SK-N-SH treated with all-trans-retinoic acid at 6 μM for 48 hours (cell line): ENCODE results near the gene NXF1.

Experiments
- ATAC-seq: fragments of 200-7000 bp; cut with Tn5 transposase; 3 replicates; pipeline ENCODE4 v1.9.1; 2020; ENCODE audit warnings: mild to moderate bottlenecking, moderate library complexity
- ARNTL ChIP-seq: fragments of 450-650 bp; formaldehyde crosslinking; IDR thresholded peaks from 2 replicates; pipeline ENCODE4 v1.5.0; 2020; ENCODE audit warnings: low read depth, mild to moderate bottlenecking, moderate library complexity, borderline replicate concordance
- BACH2 ChIP-seq: fragments of 250-450 bp; sonication (Bioruptor Pico); IDR thresholded peaks from 2 replicates; pipeline ENCODE4 v1.9.0; 2021; ENCODE audit warnings: mild to moderate bottlenecking, borderline replicate concordance
- CREB5 ChIP-seq: fragments of 250-450 bp; sonication (Bioruptor Pico); IDR thresholded peaks from 2 replicates; pipeline ENCODE4 v1.5.1; 2020; ENCODE audit warnings: low read depth, mild to moderate bottlenecking, moderate library complexity
- CSRNP3 ChIP-seq: fragments of 250-450 bp; sonication (Bioruptor Pico); IDR thresholded peaks from 2 replicates; pipeline ENCODE4 v1.5.1; 2021; ENCODE audit warnings: mild to moderate bottlenecking, moderate library complexity
- ESRRG ChIP-seq: fragments of 250-450 bp; sonication (Bioruptor Pico); IDR thresholded peaks from 2 replicates; pipeline ENCODE4 v1.6.1; 2021; ENCODE audit warnings: mild to moderate bottlenecking
- GLIS3 ChIP-seq: fragments of 250-450 bp; sonication (Bioruptor Pico); IDR thresholded peaks from 2 replicates; pipeline ENCODE4 v1.5.0; 2020; ENCODE audit warnings: mild to moderate bottlenecking, moderate library complexity
- ISL1 ChIP-seq: fragments of 250-450 bp; sonication (Bioruptor Pico); IDR thresholded peaks from 2 replicates; pipeline ENCODE4 v2.1.2; 2022; ENCODE audit warnings: mild to moderate bottlenecking, moderate library complexity
- OSR1 ChIP-seq: fragments of 250-450 bp; sonication (Bioruptor Pico); IDR thresholded peaks from 2 replicates; pipeline ENCODE4 v1.8.0; 2022; ENCODE audit warnings: moderate library complexity, mild to moderate bottlenecking, inconsistent platforms
- PATZ1 ChIP-seq: fragments of 250-450 bp; sonication (Bioruptor Pico); IDR thresholded peaks from 2 replicates; pipeline ENCODE4 v1.8.0; 2020; ENCODE audit warnings: mild to moderate bottlenecking, moderate library complexity, borderline replicate concordance
- PPARA ChIP-seq: fragments of 250-450 bp; sonication (Bioruptor Pico); IDR thresholded peaks from 2 replicates; pipeline ENCODE4 v1.5.0; 2020; ENCODE audit warnings: mild to moderate bottlenecking, borderline replicate concordance
- RARB ChIP-seq: fragments of 250-450 bp; sonication (Bioruptor Pico); IDR thresholded peaks from 2 replicates; pipeline ENCODE4 v1.8.0; 2021; ENCODE audit warnings: mild to moderate bottlenecking, moderate library complexity
- SNAI2 ChIP-seq: fragments of 250-450 bp; sonication (Bioruptor Pico); IDR thresholded peaks from 2 replicates; pipeline ENCODE4 v1.5.0; 2020; ENCODE audit warnings: mild to moderate bottlenecking, moderate library complexity
- TCF4 ChIP-seq: fragments of 250-450 bp; sonication (Bioruptor Pico); IDR thresholded peaks from 2 replicates; pipeline ENCODE4 v1.8.0; 2021; ENCODE audit warnings: mild to moderate bottlenecking, moderate library complexity, borderline replicate concordance
- TOX ChIP-seq: fragments of 250-450 bp; sonication (Bioruptor Pico); IDR thresholded peaks from 2 replicates; pipeline ENCODE4 v1.8.0; 2021; ENCODE audit warnings: mild to moderate bottlenecking, moderate library complexity, borderline replicate concordance
- ZC3H10 ChIP-seq: fragments of 250-450 bp; sonication (Bioruptor Pico); IDR thresholded peaks from 2 replicates; pipeline ENCODE4 v1.5.1; 2021; ENCODE audit warnings: mild to moderate bottlenecking, moderate library complexity
- ZFP3 ChIP-seq: fragments of 250-450 bp; sonication (Bioruptor Pico); IDR thresholded peaks from 2 replicates; pipeline ENCODE4 v1.5.0; 2020; ENCODE audit warnings: mild to moderate bottlenecking, moderate library complexity
- ZFP30 ChIP-seq: fragments of 450-650 bp; formaldehyde crosslinking; IDR thresholded peaks from 2 replicates; pipeline ENCODE4 v1.5.0; 2022; ENCODE audit warnings: mild to moderate bottlenecking, moderate library complexity
- ZNF565 ChIP-seq: fragments of 450-650 bp; formaldehyde crosslinking; conservative IDR thresholded peaks from 2 replicates; pipeline ENCODE4 v1.5.0; 2020; ENCODE audit warnings: low read depth, mild to moderate bottlenecking, moderate library complexity
- ZNF70 ChIP-seq: fragments of 450-650 bp; formaldehyde crosslinking; IDR thresholded peaks from 2 replicates; pipeline ENCODE4 v1.5.0; 2020; ENCODE audit warnings: mild to moderate bottlenecking, moderate library complexity
- ZNF8 ChIP-seq: fragments of 450-650 bp; formaldehyde crosslinking; IDR thresholded peaks from 2 replicates; pipeline ENCODE4 v1.5.0; 2020; ENCODE audit warnings: mild to moderate bottlenecking, moderate library complexity
- TF ChIP-seq, protein P1 (sequence below): fragments of 250-450 bp; sonication (Bioruptor Pico); IDR thresholded peaks from 2 replicates; pipeline ENCODE4 v1.5.0; 2020; ENCODE audit warnings: mild to moderate bottlenecking, moderate library complexity

NXF1 gene

GRCh38 chr11:62839050-62839945, 34.1 kb upstream of the NXF1 start, which contains the start of gene WDR74:
Gene WDR74 (minus strand): TSS chr11:62839590. CDS start chr11:62839570, 20 bp downstream.
- ATAC-seq: peak; percentile 63
- no peak for TF ChIP-seq PPARA (CRISPR knock-in tag)
- 0 out of 2 replicates have a peak, but pooled peaks have one; percentile 9 for TF ChIP-seq RARB (CRISPR knock-in tag)
- TF ChIP-seq ISL1 (CRISPR knock-in tag): no peak
- no peak for TF ChIP-seq TOX
- peak; percentile 77 for TF ChIP-seq TCF4 (CRISPR knock-in tag)
- TF ChIP-seq ZFP30 (CRISPR knock-in tag): peak; percentile 10; the same call in 1 of the 2 replicates
- no peak for TF ChIP-seq ESRRG (CRISPR knock-in tag)
- TF ChIP-seq CSRNP3: peak; percentile 7; the same call in 1 of the 2 replicates

DNA sequence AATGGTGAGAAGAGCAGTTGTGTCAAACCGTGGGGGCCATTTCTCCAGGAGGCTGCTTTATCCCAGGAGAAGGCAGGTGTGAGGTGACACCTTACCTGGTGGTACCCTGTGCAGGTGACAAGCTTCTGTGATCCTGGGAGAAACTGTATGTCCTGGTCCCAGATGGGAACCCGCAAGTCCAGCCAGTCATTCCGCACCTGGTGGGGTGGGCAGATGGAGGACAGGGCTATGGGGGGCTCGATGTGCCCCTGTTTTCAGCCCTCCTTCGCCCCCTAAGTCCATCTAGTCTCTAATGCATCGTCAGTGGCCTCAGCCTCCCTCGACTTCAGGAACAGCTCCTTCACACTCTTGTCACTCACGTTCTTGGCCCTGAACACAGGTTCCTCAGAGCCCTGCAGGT, 30.1 kb upstream of the NXF1 start:
- ATAC-seq: no peak
- TF ChIP-seq, protein P1, sequence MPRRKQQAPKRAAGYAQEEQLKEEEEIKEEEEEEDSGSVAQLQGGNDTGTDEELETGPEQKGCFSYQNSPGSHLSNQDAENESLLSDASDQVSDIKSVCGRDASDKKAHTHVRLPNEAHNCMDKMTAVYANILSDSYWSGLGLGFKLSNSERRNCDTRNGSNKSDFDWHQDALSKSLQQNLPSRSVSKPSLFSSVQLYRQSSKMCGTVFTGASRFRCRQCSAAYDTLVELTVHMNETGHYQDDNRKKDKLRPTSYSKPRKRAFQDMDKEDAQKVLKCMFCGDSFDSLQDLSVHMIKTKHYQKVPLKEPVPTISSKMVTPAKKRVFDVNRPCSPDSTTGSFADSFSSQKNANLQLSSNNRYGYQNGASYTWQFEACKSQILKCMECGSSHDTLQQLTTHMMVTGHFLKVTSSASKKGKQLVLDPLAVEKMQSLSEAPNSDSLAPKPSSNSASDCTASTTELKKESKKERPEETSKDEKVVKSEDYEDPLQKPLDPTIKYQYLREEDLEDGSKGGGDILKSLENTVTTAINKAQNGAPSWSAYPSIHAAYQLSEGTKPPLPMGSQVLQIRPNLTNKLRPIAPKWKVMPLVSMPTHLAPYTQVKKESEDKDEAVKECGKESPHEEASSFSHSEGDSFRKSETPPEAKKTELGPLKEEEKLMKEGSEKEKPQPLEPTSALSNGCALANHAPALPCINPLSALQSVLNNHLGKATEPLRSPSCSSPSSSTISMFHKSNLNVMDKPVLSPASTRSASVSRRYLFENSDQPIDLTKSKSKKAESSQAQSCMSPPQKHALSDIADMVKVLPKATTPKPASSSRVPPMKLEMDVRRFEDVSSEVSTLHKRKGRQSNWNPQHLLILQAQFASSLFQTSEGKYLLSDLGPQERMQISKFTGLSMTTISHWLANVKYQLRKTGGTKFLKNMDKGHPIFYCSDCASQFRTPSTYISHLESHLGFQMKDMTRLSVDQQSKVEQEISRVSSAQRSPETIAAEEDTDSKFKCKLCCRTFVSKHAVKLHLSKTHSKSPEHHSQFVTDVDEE (CRISPR knock-in tag): no peak
- TF ChIP-seq ESRRG (CRISPR knock-in tag): no peak
- no peak for TF ChIP-seq ZC3H10 (CRISPR knock-in tag)
- TF ChIP-seq ZNF565 (CRISPR knock-in tag): no peak
- no peak for TF ChIP-seq SNAI2
- no peak for TF ChIP-seq ZNF70
- TF ChIP-seq RARB (CRISPR knock-in tag): no peak
- TF ChIP-seq PPARA (CRISPR knock-in tag): no peak
- no peak for TF ChIP-seq ZFP3
- TF ChIP-seq OSR1 (CRISPR knock-in tag): no peak
- no peak for TF ChIP-seq BACH2
- TF ChIP-seq PATZ1: no peak
- TF ChIP-seq GLIS3 (CRISPR knock-in tag): no peak
- TF ChIP-seq CSRNP3: no peak
- no peak for TF ChIP-seq CREB5 (CRISPR knock-in tag)
- TF ChIP-seq TOX: no peak
- TF ChIP-seq ZNF8 (CRISPR knock-in tag): no peak
- no peak for TF ChIP-seq ZFP30 (CRISPR knock-in tag)
- no peak for TF ChIP-seq ARNTL (CRISPR knock-in tag)
